Breast epithelium (tissue), 4 donors: ENCODE measurements around the gene CHST1. TPM values are rescaled to one million over a fixed set of nuclear protein-coding genes. Genes with fewer than 3 reads are reported as not detected.

ENCODE experiments used
- DNase-seq, 2 donors: peaks; one replicate each; pipeline ENCODE4 v3.0.0-alpha.2; 2019; ENCODE audit warnings: low spot score in 2 of 2
- H3K27ac ChIP-seq, 2 donors: fragments of 200-600 bp; sonication (generic) in 1 of 2; one replicate each; pipeline ENCODE4 v1.5.1; 2016 to 2019; ENCODE audit warnings: mild to moderate bottlenecking in 1 of 2
- H3K27me3 ChIP-seq, 2 donors: fragments of 200-600 bp; sonication (generic) in 1 of 2; one replicate each; pipeline versions ENCODE4 v1.5.1 to v1.6.0; 2017 to 2019; ENCODE audit warnings: control low read depth in 1 of 2, mild to moderate bottlenecking in 1 of 2
- H3K36me3 ChIP-seq: fragments of 200-600 bp; one replicate; pipeline ENCODE4 v1.5.1; 2019
- H3K4me1 ChIP-seq, 2 donors: fragments of 200-600 bp; sonication (generic); one replicate each; pipeline ENCODE4 v1.5.1; 2016 to 2019; ENCODE audit warnings: control low read depth in 1 of 2
- H3K4me3 ChIP-seq, 3 donors: fragments of 200-600 bp; sonication (generic); 1 replicate in 2 of 3; 2 replicates in 1 of 3; pipeline ENCODE4 v1.5.1; 2016 to 2019; ENCODE audit warnings: mild to moderate bottlenecking in 3 of 3, moderate library complexity in 2 of 3
- H3K9me3 ChIP-seq, 2 donors: fragments of 200-600 bp; sonication (generic) in 1 of 2; one replicate each; pipeline ENCODE4 v1.5.1; 2016 to 2019; ENCODE audit warnings: control low read depth in 1 of 2
- CTCF ChIP-seq, 3 donors: fragments of 450-650 bp; IDR thresholded peaks; one replicate each; pipeline ENCODE4 v1.5.1; 2016 to 2017; ENCODE audit warnings: antibody characterized with exemption in 3 of 3, mild to moderate bottlenecking in 3 of 3, moderate library complexity in 3 of 3
- POLR2A ChIP-seq: fragments of 450-650 bp; IDR thresholded peaks from one replicate; pipeline ENCODE4 v1.6.1; 2016; ENCODE audit warnings: antibody characterized with exemption, mild to moderate bottlenecking, moderate library complexity
- POLR2AphosphoS5 ChIP-seq, 3 donors: sonication (generic); formaldehyde crosslinking; IDR thresholded peaks; one replicate each; pipeline ENCODE4 v1.6.1; 2017; ENCODE audit warnings: antibody characterized with exemption in 3 of 3
- intact Hi-C: fragments of 100-400 bp; cut with DNase I; formaldehyde crosslinking; loops from one replicate; pipeline ENCODE4 v1.15.1; 2023; ENCODE audit warnings: low total_unique reads
- total RNA-seq, 3 donors: library from RNA; depleted of rRNA; stranded (reverse); fragments of >200 nt; gene quantifications; one replicate each; pipeline ENCODE4 v1.1.0, GENCODE V29; 2016

The CHST1 gene
- total RNA-seq, 3 donors from 2014 or later, result 1.8 to 3.6 (median 2.2) TPM

- intact Hi-C loops, result loop anchor here (1.0 kb wide), 1 partner anchor 32 kb away; no protein-coding TSS in a partner anchor
- Histone ChIP-seq H3K27me3 (peaks cover 0 to 20% of the 10 kb centered on the region in 2 donors), H3K9me3 (no peaks in the 10 kb centered on the region), H3K27ac (no peak overlapping the region), H3K36me3 (no peaks in the 10 kb centered on the region), H3K4me1 (no peaks in the 10 kb centered on the region), H3K4me3 (no peak overlapping the region)
- no peak for DNase-seq
- TF ChIP-seq CTCF (IDR thresholded peaks at IDR 0.05) (no peak), POLR2A (no peak), POLR2AphosphoS5 (IDR thresholded peaks at IDR 0.05) (no peak)
These were observed 12.6 kb downstream of the CHST1 start for GRCh38 chr11:45652781-45653180.

- no peak for DNase-seq
- intact Hi-C loops, result loop anchor here (1.0 kb wide), 1 partner anchor 32 kb away; no protein-coding TSS in a partner anchor
- TF ChIP-seq CTCF (IDR thresholded peaks at IDR 0.05), result no peak
- TF ChIP-seq POLR2AphosphoS5 (IDR thresholded peaks at IDR 0.05), result no peak
- TF ChIP-seq POLR2A, result no peak
- H3K27ac ChIP-seq, result no peak overlapping the region
- no peaks in the 10 kb centered on the region for H3K4me1 ChIP-seq
- H3K4me3 ChIP-seq, result no peak overlapping the region
- no peaks in the 10 kb centered on the region for H3K9me3 ChIP-seq
- no peaks in the 10 kb centered on the region for H3K36me3 ChIP-seq
- peaks cover 0 to 22% of the 10 kb centered on the region in 2 donors for H3K27me3 ChIP-seq
These were observed 13.3 kb downstream of the CHST1 start for GRCh38 chr11:45651841-45652749.

- DNase-seq, result no peak
- Histone ChIP-seq H3K9me3 (no peaks in the 10 kb centered on the region), H3K27ac (no peak overlapping the region), H3K4me1 (no peaks in the 10 kb centered on the region), H3K36me3 (no peaks in the 10 kb centered on the region), H3K4me3 (no peak overlapping the region), H3K27me3 (peaks cover 0 to 22% of the 10 kb centered on the region in 2 donors)
- intact Hi-C loops, result no loop called here
- TF ChIP-seq POLR2A, result no peak
- no peak for TF ChIP-seq CTCF (IDR thresholded peaks at IDR 0.05)
- TF ChIP-seq POLR2AphosphoS5 (IDR thresholded peaks at IDR 0.05), result no peak
These were observed 14.3 kb downstream of the CHST1 start for GRCh38 chr11:45651156-45651555.

- peaks cover 0 to 18% of the 10 kb centered on the region in 2 donors for H3K27me3 ChIP-seq
- H3K9me3 ChIP-seq, result no peaks in the 10 kb centered on the region
- no peaks in the 10 kb centered on the region for H3K4me1 ChIP-seq
- TF ChIP-seq CTCF (IDR thresholded peaks at IDR 0.05) (no peak), POLR2A (no peak), POLR2AphosphoS5 (IDR thresholded peaks at IDR 0.05) (no peak)
- H3K27ac ChIP-seq, result no peak overlapping the region
- no peak for DNase-seq
- intact Hi-C loops, result no loop called here
- no peaks in the 10 kb centered on the region for H3K36me3 ChIP-seq
- H3K4me3 ChIP-seq, result no peak overlapping the region
These were observed 15.0 kb downstream of the CHST1 start for GRCh38 chr11:45650166-45651095.
